DMS114 treated with DMSO at 0.1 percent for 48 hours (cell line): ENCODE data around the gene KCNF1.

Experiments used
- DNase-seq: peaks from one replicate; lab custom pipeline; 2025; ENCODE audit not compliant: unreplicated experiment; lab: John Stamatoyannopoulos, UW

Gene KCNF1

GRCh38 chr2:10911291-10912075 lies at the start of gene KCNF1:
TSS of gene KCNF1 (plus strand) at chr2:10911934. CDS start at chr2:10912427, 493 bp downstream.
- peak; percentile 34 for DNase-seq

GRCh38 chr2:10862330-10862729 lies 49.4 kb upstream of the KCNF1 start:
- no peak for DNase-seq

- no peak for DNase-seq
These were observed 48.7 kb upstream of the KCNF1 start for GRCh38 chr2:10863047-10863446.

- DNase-seq, result no peak
These were observed 47.9 kb upstream of the KCNF1 start for GRCh38 chr2:10863837-10864236.

GRCh38 chr2:10864251-10864650 lies 47.5 kb upstream of the KCNF1 start:
- DNase-seq, result no peak

GRCh38 chr2:10864861-10865636 lies 46.7 kb upstream of the KCNF1 start:
- no peak for DNase-seq

- DNase-seq, result no peak
These were observed 45.9 kb upstream of the KCNF1 start for GRCh38 chr2:10865841-10866240.

- no peak for DNase-seq
These were observed 43.9 kb upstream of the KCNF1 start for GRCh38 chr2:10867692-10868420.

GRCh38 chr2:10868465-10869314 lies 43.0 kb upstream of the KCNF1 start:
- no peak for DNase-seq

GRCh38 chr2:10871978-10872377 lies 39.8 kb upstream of the KCNF1 start:
- no peak for DNase-seq

- DNase-seq, result no peak
These were observed 38.6 kb upstream of the KCNF1 start for GRCh38 chr2:10873171-10873570.

- no peak for DNase-seq
These were observed 37.8 kb upstream of the KCNF1 start for GRCh38 chr2:10873790-10874437.

GRCh38 chr2:10875126-10875525 lies 36.6 kb upstream of the KCNF1 start:
- no peak for DNase-seq

- DNase-seq, result no peak
These were observed 35.3 kb upstream of the KCNF1 start for GRCh38 chr2:10876394-10876793.

GRCh38 chr2:10876963-10877362 lies 34.8 kb upstream of the KCNF1 start:
- DNase-seq, result no peak

GRCh38 chr2:10877651-10878111 lies 34.1 kb upstream of the KCNF1 start:
- no peak for DNase-seq

GRCh38 chr2:10878268-10878915 lies 33.3 kb upstream of the KCNF1 start:
- DNase-seq, result no peak

- no peak for DNase-seq
These were observed 32.6 kb upstream of the KCNF1 start for GRCh38 chr2:10879159-10879558.
